GM10248 (cell line): ENCODE measurements around the gene MAD1L1.

Experiments
- CTCF ChIA-PET: fragments of 300-600 bp; sonication (Branson Sonifier 250); formaldehyde crosslinking; extraction: SDS; loops from one replicate; lab custom pipeline; 2021; ENCODE audit warnings: antibody characterized with exemption; lab: Yijun Ruan, JAX
- POLR2A ChIA-PET: fragments of 350-650 bp; sonication (Branson Sonifier 250); formaldehyde crosslinking; extraction: SDS; loops from one replicate; lab custom pipeline; 2020; ENCODE audit warnings: antibody characterized with exemption; lab: Yijun Ruan, JAX
- DNase-seq: peaks from one replicate; pipeline ENCODE4 v3.0.0; 2012; ENCODE audit errors: extremely low spot score
- CTCF ChIP-seq: IDR thresholded peaks from 2 replicates; pipeline ENCODE4 v1.5.1; 2012; ENCODE audit warnings: mild to moderate bottlenecking, low read depth; ENCODE audit errors: extremely low read depth, missing control alignments, control extremely low read depth

MAD1L1 gene

DNA sequence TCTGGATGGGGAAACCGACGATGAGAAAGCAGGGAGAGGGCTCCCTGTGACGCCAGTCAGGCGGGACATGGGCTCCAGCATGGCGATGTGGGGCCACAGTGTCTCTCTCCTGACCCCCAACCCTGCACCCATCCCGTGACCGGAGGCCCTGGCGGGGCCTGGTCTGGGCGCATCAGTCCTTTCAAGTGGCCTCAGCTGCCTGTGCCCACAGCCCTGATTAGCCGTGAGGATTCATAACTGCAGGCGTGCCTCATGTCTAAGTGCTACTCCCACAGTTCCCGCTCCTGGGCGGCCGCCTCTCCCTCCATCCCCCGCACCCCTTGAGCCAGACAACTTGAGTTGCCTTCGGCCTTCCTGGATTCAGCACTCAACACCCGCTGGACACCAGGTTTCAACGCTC is 321.9 kb downstream of the MAD1L1 start:
- no peak for DNase-seq
- TF ChIP-seq CTCF, result no peak
- ChIA-PET CTCF (interaction anchor here (0.9 kb wide), 1 partner anchor 11 kb away, joined by 3 read pairs; no protein-coding TSS in a partner anchor), POLR2A (no interaction called here)

DNA sequence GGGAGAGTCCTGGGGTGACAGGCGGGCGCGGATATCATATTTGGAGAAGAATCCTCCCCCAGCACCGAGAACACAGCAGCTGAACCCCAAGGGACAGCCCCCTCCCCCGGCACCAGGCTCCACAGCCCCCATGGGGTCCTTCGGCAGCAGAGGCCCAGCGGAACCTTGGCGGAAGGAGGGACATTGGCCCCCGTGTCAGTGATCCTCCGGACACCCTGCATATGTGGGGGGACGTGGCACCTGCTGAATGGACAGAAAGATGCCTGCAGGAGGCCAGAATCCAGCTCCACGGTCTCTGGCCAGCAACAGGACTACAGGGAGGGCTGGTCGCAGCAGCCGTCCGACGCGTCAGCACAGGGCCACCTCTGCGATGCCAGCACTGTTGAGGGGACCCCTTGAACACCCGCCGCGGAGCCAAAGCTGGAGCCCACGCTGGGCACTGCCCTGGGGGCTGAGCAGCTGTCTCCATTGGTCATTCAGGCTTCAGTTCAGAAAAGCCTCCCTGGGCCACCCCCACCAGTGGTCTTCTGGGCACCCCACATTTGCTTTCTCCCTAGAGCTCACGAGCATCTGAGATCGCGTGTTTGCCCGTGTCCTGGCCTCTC is 322.6 kb downstream of the MAD1L1 start:
- no peak for TF ChIP-seq CTCF
- no peak for DNase-seq
- POLR2A ChIA-PET, result no interaction called here
- CTCF ChIA-PET, result interaction anchor here (0.9 to 1.2 kb wide), 2 partner anchors 12 to 17 kb away, joined by 3 read pairs; no protein-coding TSS in a partner anchor

DNA sequence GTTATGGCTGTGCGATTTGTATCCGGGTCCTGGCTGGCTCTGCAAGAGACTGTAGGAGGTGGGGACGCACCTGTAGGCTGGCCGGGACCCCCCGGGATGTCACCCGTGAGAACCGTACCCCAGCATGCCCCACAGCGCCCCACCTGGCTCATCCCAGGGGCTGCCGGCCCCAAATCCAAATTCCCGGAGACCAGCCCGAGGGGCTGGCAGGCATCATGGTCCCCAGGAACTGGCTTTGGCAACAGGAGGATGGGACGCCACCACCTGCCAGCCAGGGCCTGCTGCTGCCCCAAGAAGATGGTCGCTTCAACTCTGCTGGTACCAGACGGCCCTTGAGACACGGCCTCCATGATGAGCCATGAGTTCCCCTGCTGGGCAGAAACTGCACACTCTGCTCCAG is 323.3 kb downstream of the MAD1L1 start:
- ChIA-PET CTCF (interaction anchor here (1.2 kb wide), 1 partner anchor 18 kb away, joined by 3 read pairs; no protein-coding TSS in a partner anchor), POLR2A (no interaction called here)
- no peak for DNase-seq
- no peak for TF ChIP-seq CTCF

DNA sequence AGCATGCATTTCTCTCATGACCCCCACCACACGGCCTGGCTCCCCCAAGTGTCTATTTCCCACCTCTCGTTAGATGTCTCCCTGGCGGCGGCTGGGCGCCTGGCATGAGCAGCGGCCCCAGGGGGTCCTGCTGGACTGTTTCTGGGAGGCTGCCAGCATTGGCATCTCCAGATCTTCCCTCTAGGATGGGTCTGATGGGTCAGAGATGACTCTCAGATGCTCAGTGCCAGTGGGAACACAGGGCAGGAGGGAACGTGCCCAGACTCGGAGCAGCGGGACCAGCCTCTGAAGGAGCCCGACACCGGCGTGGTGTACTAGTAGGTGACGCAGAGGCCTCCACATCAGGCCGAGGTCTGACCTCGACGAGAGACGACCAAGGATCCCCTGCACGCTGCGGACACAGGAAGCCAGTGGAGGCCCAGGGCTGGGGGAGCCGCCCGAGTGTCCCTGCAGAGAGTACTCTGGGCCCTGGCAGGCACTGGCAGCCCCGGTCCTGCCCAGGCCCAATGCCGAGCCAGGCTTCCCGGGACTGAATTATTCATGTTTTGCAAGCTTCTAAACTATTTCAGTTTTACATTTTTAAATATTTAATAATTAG is 323.8 kb downstream of the MAD1L1 start:
- CTCF ChIA-PET, result interaction anchor here (1.2 kb wide), 1 partner anchor 18 kb away, joined by 3 read pairs; no protein-coding TSS in a partner anchor
- POLR2A ChIA-PET, result no interaction called here
- no peak for DNase-seq
- no peak for TF ChIP-seq CTCF

DNA sequence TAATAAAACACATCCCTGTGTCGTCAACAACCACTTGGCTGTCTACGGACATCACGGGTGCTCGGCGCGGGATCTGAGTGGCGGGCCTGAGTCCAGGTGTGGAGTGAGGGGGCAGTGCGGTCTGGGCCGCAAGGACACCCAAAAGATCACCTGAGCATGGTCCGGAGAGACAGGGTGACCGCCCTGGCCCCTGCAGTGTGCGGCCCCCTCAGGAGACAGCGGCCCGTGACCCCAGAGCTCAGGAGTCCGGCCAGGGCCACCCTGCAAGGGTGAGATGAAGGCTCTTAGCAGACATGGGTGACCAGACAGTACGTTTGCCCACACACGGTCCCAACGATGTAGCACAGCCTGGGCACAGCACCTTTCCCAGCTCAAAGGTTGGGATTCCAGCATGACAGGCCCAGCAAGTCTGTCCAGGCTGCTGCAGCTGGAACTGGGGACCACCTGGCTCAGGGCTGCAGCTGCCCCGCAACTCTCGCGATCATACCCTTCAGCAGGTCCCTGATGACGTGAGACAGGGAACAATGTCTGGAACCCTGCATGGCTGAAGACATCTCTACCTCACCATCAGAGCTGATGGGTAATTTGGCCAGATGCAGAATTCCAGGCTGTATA is 324.9 kb downstream of the MAD1L1 start:
- POLR2A ChIA-PET, result interaction anchor here (0.6 kb wide), 1 partner anchor 428 kb away, joined by 9 read pairs; no protein-coding TSS in a partner anchor
- CTCF ChIA-PET, result no interaction called here
- no peak for DNase-seq
- no peak for TF ChIP-seq CTCF

DNA sequence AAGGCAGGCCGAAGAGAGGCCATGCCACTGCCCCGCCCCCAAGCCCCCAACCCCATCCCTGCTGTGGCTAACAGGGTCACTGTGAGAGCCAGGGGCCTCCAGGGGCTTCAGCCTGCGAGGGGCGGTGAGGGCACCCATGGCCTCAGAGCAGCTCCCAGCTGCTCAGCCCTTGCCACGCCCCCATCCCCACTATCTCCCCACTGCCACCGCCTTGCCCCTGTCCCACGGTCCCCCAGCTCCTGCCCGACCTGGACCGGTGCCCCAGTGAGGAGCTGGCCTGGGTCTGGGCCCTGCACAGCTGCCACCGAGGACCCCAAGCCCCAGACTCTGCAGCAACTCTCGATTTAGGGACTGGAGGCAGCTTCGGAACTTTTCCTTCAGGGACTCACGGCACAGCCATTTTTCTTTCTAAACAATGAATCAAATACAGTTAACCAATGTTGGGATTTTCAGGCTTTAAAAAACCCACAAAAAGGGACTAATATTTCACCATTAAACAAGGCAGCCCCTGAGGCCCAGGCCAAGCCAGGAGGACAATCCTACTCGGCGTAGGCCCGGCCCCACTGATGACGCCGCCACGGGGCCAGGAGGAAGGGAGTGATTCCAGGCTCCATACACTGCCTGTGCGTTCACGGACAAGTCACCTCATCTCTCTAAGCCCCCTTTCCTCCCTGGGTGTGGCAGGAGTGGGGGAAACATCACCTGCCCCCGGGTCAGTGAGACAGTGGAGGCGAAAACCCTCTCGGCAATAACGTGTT is 325.6 kb downstream of the MAD1L1 start:
- DNase-seq, result no peak
- CTCF ChIA-PET, result no interaction called here
- POLR2A ChIA-PET, result interaction anchor here (0.6 kb wide), 1 partner anchor 429 kb away, joined by 9 read pairs; no protein-coding TSS in a partner anchor
- no peak for TF ChIP-seq CTCF
